GM19463 (cell line): ENCODE measurements around the gene EMX1.

Experiments
- ATAC-seq: cut with Tn5 transposase; IDR thresholded peaks from one replicate; pipeline ENCODE4 v1.9.1; 2021; ENCODE audit warnings: mild to moderate bottlenecking, moderate library complexity; ENCODE audit not compliant: unreplicated experiment

Gene EMX1

DNA sequence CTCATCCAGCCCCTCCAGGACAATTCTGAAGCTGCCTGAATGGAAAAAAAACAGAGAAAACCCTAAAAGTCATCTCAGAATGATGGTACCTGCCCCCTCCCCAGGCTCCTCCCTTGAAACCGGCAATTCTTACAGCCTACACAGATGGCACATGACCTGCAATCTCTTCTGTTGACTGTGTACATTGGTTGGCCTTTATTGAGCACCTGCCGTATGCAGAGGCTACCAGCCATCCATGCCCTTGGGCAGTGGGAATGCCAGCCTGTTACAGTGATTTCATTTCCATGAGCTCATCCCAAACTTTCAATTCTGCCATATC, 57.1 kb downstream of the EMX1 start:
- no peak for ATAC-seq

DNA sequence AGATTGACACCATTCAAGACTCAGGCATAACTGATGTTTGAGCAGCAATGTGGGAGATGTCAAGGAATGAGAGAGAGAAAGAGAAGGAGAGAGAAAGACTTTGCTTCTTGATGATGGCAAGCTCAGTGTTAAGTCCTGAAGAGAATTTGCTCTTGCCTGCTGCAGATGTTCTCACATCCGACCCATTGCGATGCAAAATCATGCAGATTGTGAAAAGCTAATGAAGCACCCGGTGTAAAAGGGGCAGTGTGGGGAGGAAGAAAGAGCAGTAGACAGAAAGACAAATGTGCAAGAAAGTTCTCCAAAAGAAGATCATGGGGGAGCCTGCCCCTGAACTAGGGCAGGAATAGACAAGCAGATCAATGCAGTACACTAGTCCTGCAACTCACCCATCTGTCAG, 57.7 kb downstream of the EMX1 start:
- no peak for ATAC-seq

DNA sequence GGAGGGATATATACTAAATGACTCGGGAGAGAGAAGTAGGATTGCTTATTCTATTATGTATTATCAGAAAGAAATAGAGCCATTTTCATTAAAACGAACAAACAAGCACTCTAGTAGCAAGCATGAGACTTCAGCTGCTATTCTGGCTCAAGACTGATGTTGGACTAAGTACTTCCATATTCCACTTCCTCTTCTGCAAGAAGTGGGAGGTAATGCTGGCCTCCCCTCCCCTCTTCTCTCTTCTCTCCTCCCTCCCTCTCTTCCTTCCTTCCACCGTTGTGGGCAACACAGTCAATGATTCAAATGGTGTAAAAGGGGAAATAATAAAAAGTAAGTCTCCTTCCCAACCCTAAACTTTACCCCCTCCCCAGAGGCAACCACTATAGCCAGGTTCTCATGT, 62.6 kb downstream of the EMX1 start:
- ATAC-seq: no peak

DNA sequence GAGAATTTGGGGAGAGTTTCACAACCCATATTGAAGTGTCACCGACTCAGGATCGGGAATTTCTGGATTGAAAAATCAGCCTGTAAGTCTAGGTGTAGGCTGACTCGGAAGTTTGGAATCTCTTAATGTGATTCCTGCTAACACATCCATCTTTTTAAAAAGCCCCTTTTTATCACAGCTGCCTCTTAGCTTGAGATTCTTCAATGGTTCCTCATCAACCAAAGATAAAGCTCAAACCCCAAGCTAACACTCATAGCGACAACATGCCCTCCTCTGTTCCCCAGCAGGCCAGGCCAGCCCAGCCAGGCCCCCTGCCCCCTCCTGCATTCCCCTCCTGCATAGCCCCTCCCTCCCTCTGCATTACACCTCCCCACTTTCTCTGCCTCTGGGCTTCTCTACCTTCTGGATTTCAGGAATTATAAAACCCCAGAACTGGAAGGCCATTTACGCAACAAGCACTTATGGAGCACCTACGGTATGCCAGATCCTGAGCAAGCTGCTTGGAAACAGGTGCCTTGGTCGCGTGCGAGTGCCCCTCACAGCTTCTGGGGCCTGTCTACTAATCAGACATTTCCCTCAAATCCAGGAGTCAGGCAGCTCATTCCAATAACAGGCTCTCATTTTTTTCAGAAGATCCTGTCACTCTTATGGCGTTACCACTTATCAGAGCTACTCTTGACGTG, 63.4 kb downstream of the EMX1 start:
- no peak for ATAC-seq

DNA sequence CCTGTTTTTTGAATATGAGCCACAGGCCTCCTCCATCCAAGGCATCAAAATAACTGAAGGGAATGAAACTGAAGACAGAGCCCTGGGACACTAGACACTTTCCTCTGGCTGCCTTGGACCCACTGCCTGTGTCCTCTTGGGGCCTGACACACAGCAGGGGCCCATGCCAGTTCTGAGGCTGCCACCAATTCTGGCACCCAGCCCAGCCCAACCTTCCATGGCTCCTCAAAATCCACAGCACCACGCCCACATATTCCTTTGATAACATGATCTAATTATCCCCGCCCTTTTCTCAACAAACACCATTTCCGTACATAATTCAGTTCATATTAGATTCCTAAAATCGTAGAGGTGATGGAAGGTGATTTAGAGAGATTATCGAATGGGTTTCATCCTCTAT, 64.2 kb downstream of the EMX1 start:
- ATAC-seq: no peak

DNA sequence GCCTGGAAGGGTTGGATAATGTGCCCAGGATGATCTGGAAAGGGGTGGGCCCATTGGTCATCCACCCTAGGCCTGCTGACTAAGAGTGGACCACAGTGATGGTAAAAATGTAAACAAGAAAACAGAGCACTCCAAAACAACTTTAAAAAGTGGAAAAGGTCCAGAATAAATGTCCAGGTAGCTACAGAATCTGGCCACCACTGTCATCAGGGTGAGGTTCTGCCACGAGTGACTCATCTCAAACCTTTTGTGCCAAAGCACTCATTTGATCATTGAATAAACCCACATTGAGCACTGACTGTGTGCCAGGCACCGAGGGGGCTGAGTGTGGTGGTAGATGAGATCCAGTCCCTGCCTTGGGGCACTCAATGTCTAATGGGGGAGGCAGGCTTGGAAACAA, 64.9 kb downstream of the EMX1 start:
- no peak for ATAC-seq

DNA sequence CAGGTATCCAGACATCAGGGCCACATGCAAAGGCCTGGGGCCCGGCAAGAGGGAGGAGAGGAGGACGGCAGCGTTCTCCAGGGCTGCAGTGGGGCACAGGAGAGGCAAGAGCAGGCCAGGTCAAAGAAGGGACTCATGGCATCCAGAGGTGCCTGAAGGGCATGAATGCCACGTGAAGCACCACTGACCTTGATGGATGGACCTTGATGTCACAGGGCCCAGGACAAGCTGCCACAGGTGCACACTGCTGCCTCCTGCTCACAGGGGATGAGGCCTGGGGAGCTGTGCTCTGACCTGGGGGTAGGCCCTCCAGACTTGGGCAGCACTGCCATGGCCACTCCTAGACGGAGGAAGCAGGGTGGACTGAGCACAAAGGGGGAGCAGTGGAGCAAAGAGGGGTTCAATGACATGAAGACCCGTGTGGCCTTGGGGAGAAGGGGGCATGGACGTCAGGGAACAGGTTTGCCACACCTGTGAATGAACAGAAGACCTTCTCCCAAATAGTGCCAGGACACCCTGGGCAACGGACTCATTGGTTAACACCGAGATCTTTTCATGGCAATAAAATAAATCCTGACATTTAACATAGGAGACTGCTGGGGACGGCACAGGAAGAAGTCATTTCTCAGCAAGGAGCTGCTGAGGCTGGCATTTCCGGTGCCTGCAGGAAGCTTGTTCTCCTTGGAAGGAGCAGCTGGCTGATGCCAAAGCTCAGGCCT, 65.6 kb downstream of the EMX1 start:
- ATAC-seq: no peak

DNA sequence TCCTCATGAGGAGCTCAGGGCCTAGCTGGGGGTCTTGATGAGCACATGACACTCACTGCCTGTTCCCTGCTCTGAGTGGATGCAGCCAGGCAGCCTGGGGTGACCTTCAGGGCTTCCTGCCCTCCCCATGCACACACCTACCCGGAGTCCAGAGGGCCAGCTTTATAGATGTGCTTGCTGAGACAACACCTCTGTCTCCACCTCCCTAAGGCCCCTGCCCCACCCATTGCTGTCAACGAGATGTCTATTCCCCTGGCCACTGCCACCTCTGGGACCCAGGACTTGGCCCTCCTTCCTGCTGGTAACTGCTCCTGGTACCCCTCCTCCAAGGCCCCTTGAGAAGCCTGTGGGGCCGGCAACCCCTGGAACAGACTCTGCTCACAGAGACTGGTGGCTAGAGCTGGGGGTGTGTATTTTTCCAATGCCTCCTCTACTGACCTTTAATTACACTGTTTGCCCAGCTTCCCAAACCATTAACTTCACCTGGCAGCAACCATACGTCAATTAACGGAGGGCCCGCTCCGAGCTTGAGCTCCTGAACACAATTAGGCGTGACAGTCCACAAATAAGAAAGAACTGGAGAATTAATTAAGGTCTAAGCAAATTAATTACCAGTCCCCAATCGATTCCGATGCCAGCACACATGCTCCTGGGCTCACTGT, 66.3 kb downstream of the EMX1 start:
- no peak for ATAC-seq

DNA sequence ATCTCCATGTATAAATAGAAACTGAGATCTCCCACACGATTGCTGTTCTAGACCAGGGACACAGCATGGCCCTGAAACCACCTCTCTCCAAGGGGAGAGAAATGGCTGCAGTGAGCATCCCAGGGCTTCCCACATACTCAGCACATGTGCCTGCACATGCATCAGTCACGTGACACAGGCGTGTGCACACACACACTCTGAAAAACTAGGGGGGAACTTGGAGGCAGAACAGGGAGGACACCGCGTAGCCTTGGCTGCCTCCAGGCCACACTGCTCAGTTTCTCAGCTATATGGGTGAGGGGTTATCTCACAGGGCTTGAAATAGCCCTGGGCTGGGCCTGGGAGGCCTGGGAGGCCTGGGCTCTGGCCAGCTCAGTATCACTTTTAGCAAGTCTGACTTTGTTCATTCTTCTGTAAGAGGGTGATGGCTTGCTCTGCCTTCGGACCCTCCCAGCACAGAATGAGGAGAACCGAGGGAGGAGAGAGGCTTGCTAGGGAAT, 66.9 kb downstream of the EMX1 start:
- ATAC-seq: no peak
